ACC112 (cell line): ENCODE measurements around the gene ZNF524.

Source experiments
- H2AFZ ChIP-seq: fragments of 200-600 bp; sonication (generic); one replicate; pipeline ENCODE4 v1.6.0; 2017; ENCODE audit warnings: antibody characterized with exemption, low read length; ENCODE audit not compliant: unreplicated experiment
- H3K27ac ChIP-seq: fragments of 200-600 bp; sonication (generic); 2 replicates; pipeline ENCODE4 v1.5.1; 2014; ENCODE audit warnings: low read depth, mild to moderate bottlenecking, antibody characterized with exemption, low read length, moderate library complexity
- H3K27me3 ChIP-seq: fragments of 200-600 bp; sonication (generic); 2 replicates; pipeline ENCODE4 v1.6.1; 2014; ENCODE audit warnings: mild to moderate bottlenecking, antibody characterized with exemption, low read length, moderate library complexity, mixed read lengths; ENCODE audit not compliant: insufficient read depth
- H3K36me3 ChIP-seq: fragments of 200-600 bp; sonication (generic); 2 replicates; pipeline ENCODE4 v1.6.1; 2016; ENCODE audit warnings: mild to moderate bottlenecking, antibody characterized with exemption, low read length, moderate library complexity, mixed read lengths; ENCODE audit not compliant: insufficient read depth
- H3K4me1 ChIP-seq: fragments of 200-600 bp; sonication (generic); one replicate; pipeline ENCODE4 v1.6.1; 2016; ENCODE audit warnings: low read length, mixed read lengths; ENCODE audit not compliant: insufficient read depth, unreplicated experiment, control insufficient read depth
- H3K4me3 ChIP-seq: fragments of 200-600 bp; sonication (generic); 2 replicates; pipeline ENCODE4 v1.5.1; 2014; ENCODE audit warnings: mild to moderate bottlenecking, low read depth, low read length
- H3K79me2 ChIP-seq: fragments of 200-600 bp; sonication (generic); one replicate; pipeline ENCODE4 v1.6.0; 2016; ENCODE audit warnings: low read length; ENCODE audit not compliant: control insufficient read depth, unreplicated experiment, insufficient read depth

ZNF524 gene

DNA sequence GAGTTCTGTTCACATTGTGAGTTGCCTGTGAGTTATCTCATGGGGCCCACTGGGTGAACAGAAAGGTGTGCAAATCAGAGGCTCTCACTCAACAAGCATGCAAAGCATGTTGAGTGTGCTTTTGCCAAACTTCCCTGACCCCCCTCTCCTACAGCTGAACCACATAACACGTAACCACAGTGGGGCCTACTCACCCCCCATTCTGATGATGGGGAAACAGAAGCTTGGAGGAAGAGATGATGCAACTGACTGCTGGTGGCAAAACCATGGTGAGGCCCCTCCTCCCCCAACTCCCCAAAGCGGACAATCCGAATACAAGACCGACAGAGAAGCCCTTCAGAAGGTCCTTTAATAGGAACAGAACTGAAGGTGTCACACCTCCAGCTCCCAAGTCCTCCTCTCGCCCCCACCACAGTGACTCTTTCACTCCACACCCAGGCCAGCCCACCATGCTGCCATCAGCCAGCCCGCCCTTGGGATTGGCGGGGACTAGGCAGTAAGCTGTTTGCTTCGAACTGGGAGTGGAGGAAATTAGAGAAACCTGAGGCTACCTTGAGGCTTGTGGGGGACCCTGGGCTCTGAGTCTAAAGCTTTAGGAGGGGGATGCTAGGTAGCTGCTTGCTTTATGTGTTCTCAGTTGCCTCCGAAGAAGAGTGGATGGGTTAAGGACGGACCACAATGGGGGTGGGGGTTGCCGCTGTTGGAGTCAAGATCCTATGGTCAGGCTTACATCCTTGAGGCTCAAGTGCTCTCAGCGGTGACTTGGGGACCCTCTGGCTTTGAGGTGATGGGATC is 20.5 kb downstream of the ZNF524 start:
- Histone ChIP-seq H3K27me3 (no peaks in the 10 kb centered on the region), H2AFZ (no peak overlapping the region), H3K27ac (no peak overlapping the region), H3K36me3 (no peaks in the 10 kb centered on the region), H3K4me1 (no peaks in the 10 kb centered on the region), H3K79me2 (no peaks in the 10 kb centered on the region), H3K4me3 (no peak overlapping the region)

DNA sequence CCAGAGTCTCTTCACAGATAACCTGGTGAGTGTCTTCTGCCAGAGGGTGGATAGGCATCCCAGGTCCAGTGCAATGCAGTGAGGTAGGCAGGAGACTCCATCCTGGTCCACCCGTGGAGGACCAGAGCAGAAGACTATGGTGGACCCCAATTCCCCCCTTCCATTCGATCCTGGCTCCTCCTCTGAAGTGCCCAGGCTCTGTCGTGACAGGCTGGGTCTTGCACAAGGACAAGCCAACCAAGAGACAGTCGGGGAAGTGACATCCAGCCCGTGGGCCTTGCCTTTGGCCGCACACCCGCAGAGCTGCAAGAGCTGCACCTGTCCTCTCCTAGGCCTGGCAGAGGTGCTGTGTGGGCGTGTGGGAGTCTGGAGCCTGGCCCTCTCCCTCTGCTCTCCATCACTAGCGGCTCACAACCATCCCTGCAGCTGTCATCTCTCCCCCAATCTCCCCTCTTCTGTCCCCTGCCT is 21.2 kb downstream of the ZNF524 start:
- no peak overlapping the region for H2AFZ ChIP-seq
- no peaks in the 10 kb centered on the region for H3K36me3 ChIP-seq
- H3K27ac ChIP-seq, result no peak overlapping the region
- no peaks in the 10 kb centered on the region for H3K79me2 ChIP-seq
- H3K4me3 ChIP-seq, result no peak overlapping the region
- H3K27me3 ChIP-seq, result no peaks in the 10 kb centered on the region
- H3K4me1 ChIP-seq, result no peaks in the 10 kb centered on the region

DNA sequence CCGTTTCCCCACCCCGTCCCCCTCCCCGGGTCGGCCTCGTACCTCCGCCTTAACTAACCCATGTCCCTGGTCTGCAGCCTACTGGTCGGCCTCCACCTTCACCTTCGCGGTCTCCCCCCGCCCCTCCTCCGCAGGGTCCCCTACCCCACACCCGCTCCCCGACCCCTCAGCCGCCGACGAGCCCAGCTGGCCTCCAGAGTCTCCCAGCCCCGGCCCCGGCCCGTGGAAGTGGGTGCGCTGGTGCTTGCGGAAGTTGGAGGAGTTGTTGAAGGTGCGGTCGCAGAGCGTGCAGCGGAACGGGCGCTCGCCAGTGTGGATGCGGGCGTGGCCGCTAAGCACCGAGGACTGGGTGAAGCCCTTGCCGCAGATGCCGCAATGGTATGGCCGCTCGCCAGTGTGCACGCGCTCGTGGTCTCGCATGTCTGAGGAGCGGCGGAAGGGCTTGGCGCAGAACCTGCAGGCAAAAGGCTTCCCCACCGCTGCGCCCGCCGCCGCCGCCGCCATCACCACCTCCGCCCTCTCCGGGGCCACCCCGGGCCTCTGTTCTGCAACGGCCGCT is 21.7 kb downstream of the ZNF524 start:
- no peaks in the 10 kb centered on the region for H3K79me2 ChIP-seq
- no peak overlapping the region for H2AFZ ChIP-seq
- H3K4me3 ChIP-seq, result no peak overlapping the region
- no peaks in the 10 kb centered on the region for H3K4me1 ChIP-seq
- no peak overlapping the region for H3K27ac ChIP-seq
- H3K27me3 ChIP-seq, result no peaks in the 10 kb centered on the region
- H3K36me3 ChIP-seq, result no peaks in the 10 kb centered on the region

DNA sequence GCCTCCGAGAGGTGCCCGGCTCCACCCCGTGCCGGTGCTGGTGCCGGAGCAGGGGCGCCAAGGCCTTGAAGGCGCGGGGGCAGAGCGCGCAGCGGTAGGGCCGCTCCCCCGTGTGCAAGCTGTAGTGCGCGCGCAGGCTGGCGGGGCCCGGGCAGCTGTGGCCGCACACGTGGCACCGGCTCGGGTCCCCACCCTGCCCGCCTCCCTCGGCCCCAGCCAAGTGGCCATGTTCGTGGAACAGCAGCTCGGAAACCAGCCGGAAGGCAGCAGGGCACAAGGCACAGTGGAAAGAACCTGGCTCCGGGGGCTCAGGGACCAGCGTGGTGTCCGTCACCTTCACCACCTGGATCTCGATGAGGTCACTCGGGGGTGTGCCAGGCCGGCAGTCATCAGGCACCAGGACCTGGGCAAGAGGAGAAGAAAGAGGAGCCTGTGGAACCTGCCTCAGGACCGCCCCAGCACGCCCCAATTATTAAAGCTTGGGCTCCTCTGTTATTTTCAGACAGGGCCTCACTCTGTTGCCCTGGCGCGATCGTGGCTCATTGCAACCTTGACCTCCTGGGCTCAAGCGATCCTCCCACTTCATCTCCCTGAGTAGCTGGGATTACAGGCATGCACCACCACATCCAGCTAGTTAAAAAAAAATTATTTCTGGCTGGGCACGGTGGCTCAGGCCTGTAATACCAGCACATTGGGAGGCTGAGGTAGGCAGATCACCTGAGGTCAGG is 22.3 kb downstream of the ZNF524 start:
- Histone ChIP-seq H3K4me1 (no peaks in the 10 kb centered on the region), H3K27ac (no peak overlapping the region), H3K4me3 (no peak overlapping the region), H2AFZ (no peak overlapping the region), H3K36me3 (no peaks in the 10 kb centered on the region), H3K79me2 (no peaks in the 10 kb centered on the region), H3K27me3 (no peaks in the 10 kb centered on the region)

DNA sequence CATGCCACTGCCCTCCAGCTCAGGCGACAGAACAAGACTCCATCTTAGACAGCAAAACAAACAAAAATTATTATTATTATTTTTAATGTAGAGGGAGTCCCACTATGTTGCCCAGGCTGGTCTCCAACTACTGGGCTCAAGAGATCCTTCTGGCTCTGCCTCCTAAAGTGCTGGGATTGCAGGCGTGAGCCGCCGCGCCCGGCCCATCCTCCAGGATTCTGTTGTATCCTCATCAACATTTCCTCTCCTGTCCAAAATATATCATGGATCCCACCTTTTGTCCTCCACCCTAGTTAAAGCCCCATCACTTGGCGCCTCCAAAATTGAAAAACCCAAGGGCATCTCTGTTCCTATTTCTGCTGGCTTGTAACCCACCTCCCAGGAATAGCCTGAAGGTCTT is 23.0 kb downstream of the ZNF524 start:
- Histone ChIP-seq H3K36me3 (no peaks in the 10 kb centered on the region), H3K79me2 (no peaks in the 10 kb centered on the region), H3K27ac (no peak overlapping the region), H2AFZ (no peak overlapping the region), H3K27me3 (no peaks in the 10 kb centered on the region), H3K4me3 (no peak overlapping the region), H3K4me1 (no peaks in the 10 kb centered on the region)

DNA sequence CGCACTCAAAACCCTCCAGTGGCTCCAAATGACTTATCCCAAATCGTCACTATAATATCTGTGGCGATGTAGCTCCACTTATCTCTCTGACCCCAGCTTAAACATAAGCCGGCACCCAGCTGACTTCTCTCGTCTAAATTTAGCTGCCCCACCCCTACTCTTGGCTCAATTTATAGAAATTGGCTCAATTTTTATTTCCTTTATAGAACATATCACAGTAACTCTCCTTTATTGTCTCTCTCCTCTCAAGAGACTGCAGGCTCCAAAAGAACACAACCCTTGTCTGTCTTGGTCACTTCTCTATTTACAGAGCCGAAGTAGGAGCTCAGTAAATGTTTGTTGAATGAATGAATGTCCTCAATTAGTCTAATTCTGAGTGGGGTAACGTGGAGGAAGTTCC is 23.5 kb downstream of the ZNF524 start:
- Histone ChIP-seq H3K27ac (no peak overlapping the region), H3K36me3 (no peaks in the 10 kb centered on the region), H3K79me2 (no peaks in the 10 kb centered on the region), H3K4me3 (peak overlapping the region; percentile 13; the same call in 1 of the 2 replicates), H2AFZ (no peak overlapping the region), H3K27me3 (no peaks in the 10 kb centered on the region), H3K4me1 (no peaks in the 10 kb centered on the region)

DNA sequence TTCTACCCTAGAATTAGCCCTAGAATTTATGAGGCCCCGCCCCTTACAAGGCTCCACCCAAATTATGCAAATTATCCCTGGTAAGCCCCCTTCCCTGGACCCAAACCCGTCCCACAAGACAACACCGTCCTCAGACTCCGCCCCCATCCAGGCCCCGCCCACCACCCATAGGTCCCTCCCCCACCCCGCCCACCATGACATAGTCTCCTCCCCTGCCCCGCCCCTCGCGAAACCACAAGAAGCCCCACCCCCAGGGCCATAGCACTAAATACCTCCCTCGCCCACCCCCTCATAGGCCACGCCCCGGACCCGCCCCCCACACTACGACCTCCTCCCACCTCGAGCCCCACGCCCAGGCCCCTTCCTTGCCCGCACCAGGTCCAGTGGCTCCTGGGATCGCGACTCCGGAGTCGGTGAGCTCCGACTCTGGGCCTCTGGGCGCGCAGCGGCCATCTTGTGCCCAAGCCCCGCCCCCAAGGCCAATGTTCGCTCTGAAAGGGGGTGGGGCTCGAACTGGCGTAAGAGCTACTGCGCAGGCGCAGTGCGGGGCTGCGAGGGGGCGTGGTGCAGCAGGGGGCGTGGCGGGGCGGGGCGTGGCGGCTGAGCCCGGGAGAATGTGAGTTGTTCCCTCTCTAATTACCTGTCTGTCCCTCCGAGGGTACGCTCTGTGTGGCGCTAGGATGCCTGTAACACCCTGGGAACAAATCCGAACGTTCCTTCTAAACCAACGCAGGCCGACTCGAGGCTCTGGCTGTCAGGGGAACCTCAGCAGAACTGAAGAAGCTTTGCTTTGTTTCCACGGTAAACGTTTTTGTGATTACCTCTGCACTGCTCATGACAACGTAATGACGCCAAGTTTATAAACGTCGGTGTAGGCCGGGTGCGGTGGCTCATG is 24.3 kb downstream of the ZNF524 start, which contains the start of gene ZNF784:
Gene ZNF784 (minus strand): TSS at position 458 of the 895 bp plus-strand sequence. CDS start 5 bp downstream, at position 453.
- Histone ChIP-seq H3K27me3 (no peaks in the 10 kb centered on the region), H2AFZ (peak within 1 kb of the TSS; percentile 43), H3K4me3 (peak within 1 kb of the TSS; percentile 78), H3K36me3 (no peaks in the 10 kb centered on the region), H3K4me1 (no peaks in the 10 kb centered on the region), H3K79me2 (no peaks in the 10 kb centered on the region), H3K27ac (peak within 1 kb of the TSS; percentile 80)

DNA sequence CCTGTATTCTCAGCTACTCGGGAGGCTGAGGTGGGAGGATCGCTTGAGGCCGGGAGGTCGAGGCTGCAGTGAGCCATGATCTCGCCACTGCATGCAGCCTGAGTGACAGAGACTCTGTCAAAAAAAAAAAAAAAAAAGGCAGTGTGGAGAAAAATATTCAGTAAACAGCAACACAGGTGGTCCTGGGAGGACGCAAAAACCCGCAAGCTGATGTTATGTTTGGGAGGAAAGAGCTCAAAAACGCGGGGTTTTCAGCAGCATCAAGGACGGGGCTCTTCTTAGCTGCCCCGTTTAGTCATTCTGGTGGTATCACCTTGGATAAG is 24.9 kb downstream of the ZNF524 start:
- no peaks in the 10 kb centered on the region for H3K4me1 ChIP-seq
- H3K36me3 ChIP-seq, result no peaks in the 10 kb centered on the region
- peak overlapping the region; percentile 43 for H2AFZ ChIP-seq
- no peaks in the 10 kb centered on the region for H3K79me2 ChIP-seq
- H3K4me3 ChIP-seq, result peak overlapping the region; percentile 78
- no peak overlapping the region for H3K27ac ChIP-seq
- H3K27me3 ChIP-seq, result no peaks in the 10 kb centered on the region

DNA sequence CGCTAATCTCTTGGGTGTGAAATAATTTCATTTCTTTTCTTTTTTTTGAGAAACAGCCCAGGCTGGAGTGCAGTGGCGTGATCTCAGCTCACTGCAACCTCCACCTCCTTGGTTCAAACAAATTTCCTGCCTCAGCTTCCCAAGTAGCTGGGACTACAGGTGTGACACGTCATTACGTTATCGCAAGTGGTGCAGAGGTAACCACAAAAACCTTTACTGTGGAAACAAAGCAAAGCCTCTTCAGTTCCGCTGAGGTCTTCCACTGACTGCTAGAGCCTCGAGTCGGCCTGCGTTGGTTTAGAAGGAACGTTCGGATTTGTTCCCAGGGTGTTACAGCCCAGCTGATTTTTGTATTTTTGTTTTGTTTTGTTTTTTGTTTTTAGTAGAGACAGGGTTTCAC is 26.3 kb downstream of the ZNF524 start:
- Histone ChIP-seq H3K27ac (no peak overlapping the region), H3K4me3 (no peak overlapping the region), H3K79me2 (no peaks in the 10 kb centered on the region), H3K27me3 (no peaks in the 10 kb centered on the region), H3K4me1 (no peaks in the 10 kb centered on the region), H3K36me3 (no peaks in the 10 kb centered on the region), H2AFZ (no peak overlapping the region)

DNA sequence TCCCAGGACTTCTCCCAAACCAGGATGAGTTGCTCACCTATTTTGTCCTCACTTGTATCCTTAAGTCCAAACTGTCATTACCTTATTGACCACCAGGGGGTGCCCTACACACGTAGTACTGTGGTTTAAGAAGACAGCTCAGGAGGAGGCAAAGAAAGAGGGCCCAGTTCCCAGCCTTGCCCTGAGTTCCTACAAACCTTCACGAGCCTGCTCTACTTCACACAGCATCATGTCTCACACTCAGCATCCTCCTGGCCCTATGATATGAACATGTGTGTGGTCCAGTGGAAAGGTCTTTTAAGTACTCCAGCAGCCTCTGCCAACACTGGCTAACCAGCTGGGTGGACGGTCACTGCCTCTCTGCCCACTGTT is 32.4 kb downstream of the ZNF524 start:
- no peaks in the 10 kb centered on the region for H3K27me3 ChIP-seq
- no peaks in the 10 kb centered on the region for H3K36me3 ChIP-seq
- H3K27ac ChIP-seq, result no peak overlapping the region
- no peak overlapping the region for H3K4me3 ChIP-seq
- H2AFZ ChIP-seq, result no peak overlapping the region
- H3K79me2 ChIP-seq, result peaks cover 21% of the 10 kb centered on the region
- H3K4me1 ChIP-seq, result no peaks in the 10 kb centered on the region
